Caco-2 (cell line): ENCODE results near the gene CFAP45. TPM values are rescaled to one million over a fixed set of nuclear protein-coding genes. Genes with fewer than 3 reads are reported as not detected.

Experiments used
- BruUV-seq: library from RNA; stranded (reverse); fragments of 400-500 nt; replicated peaks from 2 replicates; lab custom pipeline; 2021; lab: Mats Ljungman, UMichigan
- CTCF ChIA-PET: fragments of 300-600 bp; sonication (Branson Sonifier 250); formaldehyde crosslinking; loops from one replicate; lab custom pipeline; 2022; ENCODE audit warnings: antibody characterized with exemption; lab: Charles Lee
- POLR2A ChIA-PET: fragments of 300-600 bp; sonication (Branson Sonifier 250); formaldehyde crosslinking; loops from one replicate; lab custom pipeline; 2022; ENCODE audit warnings: antibody characterized with exemption; lab: Charles Lee
- DNase-seq, 2 experiments: peaks; one replicate each; pipeline versions ENCODE4 v3.0.0 to v3.0.0-alpha.2; 2020 to 2022
- H3K27me3 ChIP-seq: replicated peaks from 2 replicates; pipeline ENCODE4 v1.6.0; 2011; ENCODE audit warnings: low read length; ENCODE audit not compliant: control insufficient read depth, insufficient read depth
- H3K36me3 ChIP-seq: 2 replicates; pipeline ENCODE4 v1.5.1; 2011; ENCODE audit warnings: low read length; ENCODE audit not compliant: control insufficient read depth, insufficient read depth
- H3K4me1 ChIP-seq: fragments of 250-450 bp; sonication (Bioruptor Pico); 2 replicates; pipeline ENCODE4 v1.5.1; 2020; ENCODE audit warnings: mild to moderate bottlenecking
- H3K4me3 ChIP-seq: 2 replicates; pipeline ENCODE4 v1.5.1; 2011; ENCODE audit warnings: low read depth, mild to moderate bottlenecking, control low read depth, low read length
- H3K9me3 ChIP-seq: fragments of 250-450 bp; sonication (Bioruptor Pico); 2 replicates; pipeline ENCODE4 v1.5.1; 2020; ENCODE audit warnings: mild to moderate bottlenecking, moderate library complexity
- H3K27ac Mint-ChIP-seq: one replicate; pipeline ENCODE4 v1.8.0; 2022; ENCODE audit warnings: mixed read lengths; ENCODE audit not compliant: unreplicated experiment
- H3K27me3 Mint-ChIP-seq: one replicate; pipeline ENCODE4 v1.8.0; 2022; ENCODE audit warnings: mixed read lengths; ENCODE audit not compliant: insufficient read depth, unreplicated experiment
- H3K36me3 Mint-ChIP-seq: one replicate; pipeline ENCODE4 v1.8.0; 2022; ENCODE audit warnings: mild to moderate bottlenecking, mixed read lengths; ENCODE audit not compliant: insufficient read depth, unreplicated experiment
- H3K4me1 Mint-ChIP-seq: one replicate; pipeline ENCODE4 v1.8.0; 2022; ENCODE audit warnings: low read depth, mixed read lengths; ENCODE audit not compliant: unreplicated experiment
- H3K4me3 Mint-ChIP-seq: one replicate; pipeline ENCODE4 v1.8.0; 2022; ENCODE audit warnings: mild to moderate bottlenecking, moderate library complexity, mixed read lengths; ENCODE audit not compliant: unreplicated experiment
- H3K9me3 Mint-ChIP-seq: one replicate; pipeline ENCODE4 v1.8.0; 2022; ENCODE audit warnings: mixed read lengths; ENCODE audit not compliant: unreplicated experiment
- intact Hi-C: fragments of 100-400 bp; cut with micrococcal nuclease; formaldehyde crosslinking; loops from one replicate; pipeline ENCODE4 v1.10.0; 2022; ENCODE audit not compliant: unreplicated experiment
- total RNA-seq: library from RNA; stranded (reverse); gene quantifications from 2 replicates; pipeline ENCODE4 v1.2.3, GENCODE V29; 2022
- TF ChIP-seq, protein P1 (sequence below), 2 experiments: fragments of 200-600 bp in 1 of 2; IDR thresholded peaks; 1 replicate in 1 of 2; 2 replicates in 1 of 2; pipeline versions ENCODE4 v1.5.1 to v1.8.0; 2011 to 2022; ENCODE audit warnings: antibody characterized with exemption in 1 of 2, control low read depth in 1 of 2, inconsistent platforms in 1 of 2, low read depth in 1 of 2, low read length in 1 of 2, mild to moderate bottlenecking in 1 of 2, moderate library complexity in 1 of 2; ENCODE audit not compliant: insufficient read depth in 1 of 2, severe bottlenecking in 1 of 2, unreplicated experiment in 1 of 2

Gene CFAP45
- total RNA-seq, 1 experiment from 2014 or later: 1.1 TPM

DNA sequence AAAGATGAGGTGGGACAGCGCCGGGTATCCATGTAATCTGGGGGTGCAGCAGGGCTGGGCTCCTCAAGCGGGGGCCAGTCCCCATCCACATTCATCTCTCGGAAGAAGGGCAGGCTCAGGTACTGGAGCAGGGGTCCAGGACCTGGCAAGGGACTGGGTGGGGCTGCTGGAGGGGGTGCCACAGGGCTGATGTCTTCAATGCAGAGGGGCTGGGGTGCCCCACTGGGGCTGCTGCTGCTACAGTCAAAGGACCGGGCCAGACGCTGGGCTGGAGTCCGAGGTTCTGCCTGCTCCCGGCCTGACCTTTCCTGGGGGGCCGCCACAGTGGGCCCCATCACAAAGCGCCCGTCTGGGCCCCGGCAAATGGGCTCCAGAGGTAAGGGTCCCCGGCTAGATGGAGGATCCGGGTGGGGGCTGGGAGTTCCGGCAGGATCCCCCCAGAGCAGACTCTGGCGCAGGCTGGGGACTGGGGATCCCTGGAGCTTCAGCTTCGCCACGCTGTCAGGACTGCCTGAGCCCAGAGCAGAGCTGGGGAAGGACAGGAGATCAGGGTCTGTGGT is 28.6 kb upstream of the CFAP45 start:
- Histone ChIP-seq H3K4me1 (peaks cover 20% of the 10 kb centered on the region), H3K27me3 (no peaks in the 10 kb centered on the region), H3K36me3 (no peaks in the 10 kb centered on the region; the same call in 1 of the 2 replicates), H3K9me3 (no peaks in the 10 kb centered on the region), H3K4me3 (no peak overlapping the region)
- Mint-ChIP-seq H3K27ac (no peak overlapping the region), H3K27me3 (no peaks in the 10 kb centered on the region), H3K4me3 (no peak overlapping the region), H3K36me3 (peaks cover 44% of the 10 kb centered on the region), H3K9me3 (no peaks in the 10 kb centered on the region), H3K4me1 (peaks cover 27% of the 10 kb centered on the region)
- intact Hi-C loops: no loop called here
- ChIA-PET CTCF (no interaction called here), POLR2A (no interaction called here)
- no TSS peak for BruUV-seq
- DNase-seq: no peak
- TF ChIP-seq, protein P1, sequence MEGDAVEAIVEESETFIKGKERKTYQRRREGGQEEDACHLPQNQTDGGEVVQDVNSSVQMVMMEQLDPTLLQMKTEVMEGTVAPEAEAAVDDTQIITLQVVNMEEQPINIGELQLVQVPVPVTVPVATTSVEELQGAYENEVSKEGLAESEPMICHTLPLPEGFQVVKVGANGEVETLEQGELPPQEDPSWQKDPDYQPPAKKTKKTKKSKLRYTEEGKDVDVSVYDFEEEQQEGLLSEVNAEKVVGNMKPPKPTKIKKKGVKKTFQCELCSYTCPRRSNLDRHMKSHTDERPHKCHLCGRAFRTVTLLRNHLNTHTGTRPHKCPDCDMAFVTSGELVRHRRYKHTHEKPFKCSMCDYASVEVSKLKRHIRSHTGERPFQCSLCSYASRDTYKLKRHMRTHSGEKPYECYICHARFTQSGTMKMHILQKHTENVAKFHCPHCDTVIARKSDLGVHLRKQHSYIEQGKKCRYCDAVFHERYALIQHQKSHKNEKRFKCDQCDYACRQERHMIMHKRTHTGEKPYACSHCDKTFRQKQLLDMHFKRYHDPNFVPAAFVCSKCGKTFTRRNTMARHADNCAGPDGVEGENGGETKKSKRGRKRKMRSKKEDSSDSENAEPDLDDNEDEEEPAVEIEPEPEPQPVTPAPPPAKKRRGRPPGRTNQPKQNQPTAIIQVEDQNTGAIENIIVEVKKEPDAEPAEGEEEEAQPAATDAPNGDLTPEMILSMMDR (IDR thresholded peaks at IDR 0.05; ENCODE audit: insufficient read depth in 1 of 2, low read depth in 1 of 2, low read length in 1 of 2, severe bottlenecking in 1 of 2, unreplicated experiment in 1 of 2): no peak

DNA sequence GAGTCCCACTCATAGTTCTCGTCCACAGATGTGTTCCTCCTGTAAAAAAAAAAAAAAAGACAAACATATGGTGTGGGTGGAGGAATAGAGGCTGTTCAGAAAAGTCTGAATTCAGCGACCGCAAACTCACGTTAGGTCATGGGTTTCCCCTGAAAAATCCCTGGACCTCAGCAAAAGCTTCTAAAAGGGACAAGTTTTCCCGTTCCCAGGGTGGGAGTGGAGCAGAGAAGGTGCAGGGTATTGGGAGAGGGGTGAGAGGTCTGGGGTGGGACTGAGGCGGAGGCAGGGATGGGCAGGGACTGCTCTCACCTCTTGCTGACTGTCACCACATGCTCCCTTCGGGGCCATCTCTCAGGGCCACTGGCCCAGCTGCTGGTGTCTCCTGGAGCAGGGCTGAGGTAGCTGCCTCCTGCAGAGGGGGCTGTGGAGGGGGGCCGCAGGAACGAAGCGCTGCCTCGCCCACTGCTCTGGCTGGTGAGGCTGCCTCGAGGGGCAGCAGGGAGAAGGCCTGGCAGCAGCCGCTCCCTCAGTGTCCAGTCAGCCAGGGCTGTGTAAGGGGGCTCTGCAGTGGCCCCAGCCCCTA is 28.0 kb upstream of the CFAP45 start:
- ChIA-PET CTCF (no interaction called here), POLR2A (no interaction called here)
- intact Hi-C loops: no loop called here
- Histone ChIP-seq H3K4me3 (no peak overlapping the region), H3K36me3 (no peaks in the 10 kb centered on the region; the same call in 1 of the 2 replicates), H3K4me1 (peaks cover 20% of the 10 kb centered on the region), H3K9me3 (no peaks in the 10 kb centered on the region), H3K27me3 (no peaks in the 10 kb centered on the region)
- H3K4me3 Mint-ChIP-seq: no peak overlapping the region
- no TSS peak for BruUV-seq
- H3K4me1 Mint-ChIP-seq: peaks cover 27% of the 10 kb centered on the region
- H3K9me3 Mint-ChIP-seq: no peaks in the 10 kb centered on the region
- TF ChIP-seq, protein P1 (IDR thresholded peaks at IDR 0.05; ENCODE audit: insufficient read depth in 1 of 2, low read depth in 1 of 2, low read length in 1 of 2, severe bottlenecking in 1 of 2, unreplicated experiment in 1 of 2): no peak
- no peaks in the 10 kb centered on the region for H3K27me3 Mint-ChIP-seq
- DNase-seq: no peak
- peaks cover 50% of the 10 kb centered on the region for H3K36me3 Mint-ChIP-seq
- H3K27ac Mint-ChIP-seq: no peak overlapping the region

DNA sequence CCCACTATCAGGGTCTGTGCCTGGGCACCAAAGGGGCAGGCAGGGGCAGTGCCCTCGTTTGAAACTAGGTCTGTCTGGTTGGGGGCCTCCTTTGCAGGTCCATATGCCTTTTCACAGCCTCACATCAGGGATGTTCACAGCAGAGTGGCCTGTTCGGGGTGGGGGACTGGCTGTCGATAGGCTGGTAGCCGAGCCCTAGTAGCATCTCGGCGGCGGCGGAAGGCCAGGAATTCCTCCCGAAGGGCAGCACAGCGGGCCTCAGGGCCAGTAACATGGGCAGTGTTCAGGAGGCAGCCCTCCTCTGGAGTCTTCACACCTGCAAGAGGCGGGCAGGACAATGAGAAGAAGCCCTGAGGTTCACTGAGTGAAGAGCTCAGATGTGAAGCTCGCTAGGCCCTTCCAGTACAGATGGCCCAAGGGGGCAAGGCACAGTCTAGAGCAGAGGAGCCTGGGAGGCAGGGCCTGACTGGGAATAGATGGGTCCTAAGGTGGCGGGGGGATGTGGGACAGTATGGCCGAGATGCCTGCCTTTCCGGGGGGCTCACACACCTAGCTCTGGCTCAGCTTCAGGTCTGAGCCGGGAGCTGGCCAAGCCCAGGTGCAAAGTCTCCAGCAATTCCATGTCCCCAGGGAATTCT is 27.4 kb upstream of the CFAP45 start:
- Mint-ChIP-seq H3K27ac (no peak overlapping the region), H3K9me3 (no peaks in the 10 kb centered on the region), H3K27me3 (no peaks in the 10 kb centered on the region), H3K4me1 (peaks cover 29% of the 10 kb centered on the region), H3K4me3 (no peak overlapping the region), H3K36me3 (peaks cover 56% of the 10 kb centered on the region)
- ChIA-PET POLR2A (no interaction called here), CTCF (no interaction called here)
- no peak for DNase-seq
- BruUV-seq: no TSS peak
- intact Hi-C loops: no loop called here
- no peaks in the 10 kb centered on the region for H3K9me3 ChIP-seq
- no peak overlapping the region for H3K4me3 ChIP-seq
- no peaks in the 10 kb centered on the region for H3K27me3 ChIP-seq
- TF ChIP-seq, protein P1 (IDR thresholded peaks at IDR 0.05; ENCODE audit: insufficient read depth in 1 of 2, low read depth in 1 of 2, low read length in 1 of 2, severe bottlenecking in 1 of 2, unreplicated experiment in 1 of 2): no peak
- H3K4me1 ChIP-seq: peaks cover 26% of the 10 kb centered on the region
- no peaks in the 10 kb centered on the region; the same call in 1 of the 2 replicates for H3K36me3 ChIP-seq
